Memory B cell (primary cell): ENCODE measurements around the gene UBAP1L.
"Not testable (repeated sequence)": the region's sequence is repeated elsewhere in the genome, so short reads cannot be mapped to it uniquely, and the experiment has no call there.

Experiments used
- ATAC-seq: fragments of 150-1000 bp; cut with Tn5 transposase; 2 replicates; pipeline ENCODE4 v1.10.0; 2021; ENCODE audit warnings: low read depth, mild to moderate bottlenecking, moderate library complexity
- DNase-seq, 2 donors: peaks; one replicate each; pipeline ENCODE4 v3.0.0; 2022; ENCODE audit warnings: low spot score in 2 of 2
- H3K27ac Mint-ChIP-seq: one replicate; pipeline ENCODE4 v1.8.0; 2022; ENCODE audit warnings: mild to moderate bottlenecking, moderate library complexity, mixed read lengths
- H3K27me3 Mint-ChIP-seq: one replicate; pipeline ENCODE4 v1.8.0; 2022; ENCODE audit warnings: mixed read lengths
- H3K36me3 Mint-ChIP-seq: one replicate; pipeline ENCODE4 v1.8.0; 2022; ENCODE audit warnings: mild to moderate bottlenecking, mixed read lengths
- H3K4me1 Mint-ChIP-seq: one replicate; pipeline ENCODE4 v1.8.0; 2022; ENCODE audit warnings: mixed read lengths
- H3K4me3 Mint-ChIP-seq: one replicate; pipeline ENCODE4 v1.8.0; 2022; ENCODE audit warnings: mild to moderate bottlenecking, moderate library complexity, mixed read lengths
- H3K9me3 Mint-ChIP-seq: one replicate; pipeline ENCODE4 v1.8.0; 2022; ENCODE audit warnings: mixed read lengths

Gene UBAP1L

DNA sequence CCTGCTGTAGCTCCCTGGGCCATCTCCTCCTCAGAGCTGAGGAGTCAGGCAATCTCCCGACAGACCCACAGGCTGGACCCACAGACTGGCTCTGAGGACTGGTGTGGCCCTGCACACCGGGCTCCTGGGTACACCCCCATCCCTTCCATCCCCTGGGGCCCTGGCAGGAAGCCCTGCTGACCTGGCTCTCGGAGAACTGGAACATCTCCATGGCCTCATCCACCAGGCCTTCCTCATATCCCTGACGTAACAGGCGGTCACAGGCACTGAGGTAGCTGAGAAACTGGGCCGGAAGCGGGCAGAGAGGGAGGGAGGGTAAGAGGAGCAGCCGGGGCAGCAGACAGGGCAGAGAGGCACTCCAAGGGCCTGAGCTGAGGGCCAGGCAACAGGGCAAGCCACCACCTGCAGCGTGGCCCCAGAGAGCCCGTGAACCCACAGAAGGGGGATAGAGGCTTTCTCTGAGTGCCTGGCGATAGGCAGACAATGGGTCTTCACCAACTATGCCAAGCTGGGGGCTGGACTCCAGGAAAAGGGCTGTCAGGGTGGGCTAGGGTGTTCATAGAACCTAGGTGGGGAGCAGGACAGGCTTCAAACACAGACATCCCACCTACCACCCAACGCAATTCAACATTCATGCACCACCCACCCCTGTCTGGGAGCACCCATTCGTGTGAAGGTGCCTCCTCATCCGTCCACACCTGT, 20.6 kb downstream of the UBAP1L start:
- H3K27ac Mint-ChIP-seq = no peak overlapping the region
- no peak overlapping the region for H3K4me3 Mint-ChIP-seq
- H3K36me3 Mint-ChIP-seq = peaks cover 13% of the 10 kb centered on the region
- no peaks in the 10 kb centered on the region for H3K4me1 Mint-ChIP-seq
- DNase-seq (no peak), ATAC-seq (no peak)
- no peaks in the 10 kb centered on the region for H3K9me3 Mint-ChIP-seq
- H3K27me3 Mint-ChIP-seq = no peaks in the 10 kb centered on the region

- H3K27me3 Mint-ChIP-seq, H3K36me3 Mint-ChIP-seq, H3K9me3 Mint-ChIP-seq, H3K4me1 Mint-ChIP-seq, H3K27ac Mint-ChIP-seq, DNase-seq, H3K4me3 Mint-ChIP-seq, ATAC-seq: not testable (repeated sequence)
Observed at GRCh38 chr15:65093793-65094170, 21.2 kb downstream of the UBAP1L start.

GRCh38 chr15:65092911-65093792, 21.8 kb downstream of the UBAP1L start:
- Mint-ChIP-seq H3K27ac (no peak overlapping the region), H3K4me3 (no peak overlapping the region), H3K36me3 (peaks cover 3% of the 10 kb centered on the region), H3K9me3 (no peaks in the 10 kb centered on the region), H3K4me1 (no peaks in the 10 kb centered on the region), H3K27me3 (no peaks in the 10 kb centered on the region)
- DNase-seq = no peak
- no peak for ATAC-seq

DNA sequence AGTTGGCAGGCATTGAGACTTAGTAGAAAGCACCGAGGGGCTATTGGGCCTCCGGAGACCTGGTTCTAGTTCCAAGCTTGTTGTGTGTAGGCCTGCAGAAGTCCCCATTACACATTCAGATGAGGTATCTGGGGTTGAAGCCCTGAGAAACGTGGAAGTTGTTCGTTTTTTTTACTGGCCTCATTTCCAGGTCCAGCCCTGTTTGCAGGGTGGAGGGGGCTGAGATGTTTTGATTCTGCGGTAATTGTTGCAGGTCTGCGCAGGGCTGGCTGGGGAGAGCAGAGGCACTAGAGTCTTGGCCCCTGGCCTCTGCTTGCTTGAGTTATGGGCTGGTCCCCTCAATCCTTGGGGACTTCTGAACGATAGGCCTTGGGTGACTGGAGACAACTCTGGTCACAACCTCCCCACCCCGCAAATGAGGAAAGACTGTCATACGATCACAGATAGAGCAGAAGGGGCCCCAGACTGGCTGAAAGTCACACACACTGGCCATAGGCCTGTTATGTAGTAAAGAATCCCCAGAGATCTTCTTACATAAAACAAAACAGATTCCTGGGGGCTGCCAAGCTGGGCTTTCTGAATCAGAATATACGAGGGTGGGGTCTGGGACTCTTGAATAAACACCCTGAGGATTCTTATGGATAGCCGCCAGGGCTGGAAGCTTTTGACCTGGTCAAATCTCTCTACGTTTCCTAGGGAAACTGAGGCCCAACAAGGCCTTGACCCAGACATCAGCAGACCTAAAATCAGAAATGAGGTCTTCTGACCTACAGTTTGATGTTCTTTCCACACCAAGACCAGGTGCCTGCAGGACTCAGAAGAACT, 22.8 kb downstream of the UBAP1L start:
- Mint-ChIP-seq H3K9me3 (no peaks in the 10 kb centered on the region), H3K27ac (no peak overlapping the region), H3K4me1 (peaks cover 2% of the 10 kb centered on the region), H3K36me3 (no peaks in the 10 kb centered on the region), H3K4me3 (no peak overlapping the region), H3K27me3 (no peaks in the 10 kb centered on the region)
- ATAC-seq (no peak), DNase-seq (no peak)

DNA sequence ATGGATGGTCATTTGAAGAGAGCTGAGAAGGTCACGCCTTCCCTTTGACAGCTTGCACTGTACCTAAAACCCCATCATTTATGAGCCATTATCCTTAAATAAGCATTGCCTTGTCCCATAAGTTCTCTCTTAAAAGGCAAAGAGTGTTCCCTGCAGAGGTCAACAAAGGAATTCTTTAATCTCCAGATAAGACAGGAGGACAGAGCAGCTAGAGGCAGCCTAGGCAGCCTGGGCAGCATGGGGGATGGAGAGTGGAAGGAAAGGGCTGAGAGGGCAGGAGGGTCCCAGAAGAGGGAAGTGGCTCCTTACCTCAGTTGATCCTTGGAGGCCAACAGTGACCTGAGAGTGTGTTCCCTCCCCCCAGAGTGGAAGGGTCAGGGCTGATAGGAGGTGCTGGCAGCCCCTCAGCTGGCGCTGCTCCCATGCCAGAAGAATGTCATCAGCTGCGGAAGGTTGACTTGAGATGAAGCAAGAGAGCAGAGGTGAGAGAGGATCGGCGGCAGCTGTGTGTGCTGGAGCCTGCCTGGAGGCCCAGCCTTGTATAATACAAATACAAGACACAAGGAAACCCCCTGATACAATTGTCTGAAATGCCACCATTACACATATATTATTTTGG, 25.7 kb downstream of the UBAP1L start:
- peaks cover 2% of the 10 kb centered on the region for H3K4me1 Mint-ChIP-seq
- no peak overlapping the region for H3K27ac Mint-ChIP-seq
- no peaks in the 10 kb centered on the region for H3K9me3 Mint-ChIP-seq
- ATAC-seq (no peak), DNase-seq (no peak)
- no peak overlapping the region for H3K4me3 Mint-ChIP-seq
- H3K27me3 Mint-ChIP-seq = peaks cover 7% of the 10 kb centered on the region
- no peaks in the 10 kb centered on the region for H3K36me3 Mint-ChIP-seq

- no peak overlapping the region for H3K4me3 Mint-ChIP-seq
- DNase-seq (no peak), ATAC-seq (no peak)
- H3K4me1 Mint-ChIP-seq = peaks cover 2% of the 10 kb centered on the region
- peaks cover 13% of the 10 kb centered on the region for H3K27me3 Mint-ChIP-seq
- no peak overlapping the region for H3K27ac Mint-ChIP-seq
- no peaks in the 10 kb centered on the region for H3K9me3 Mint-ChIP-seq
- H3K36me3 Mint-ChIP-seq = no peaks in the 10 kb centered on the region
Observed at GRCh38 chr15:65088643-65089021, 26.4 kb downstream of the UBAP1L start.

- Mint-ChIP-seq H3K4me1 (peaks cover 2% of the 10 kb centered on the region), H3K36me3 (no peaks in the 10 kb centered on the region), H3K27ac (no peak overlapping the region), H3K9me3 (no peaks in the 10 kb centered on the region), H3K27me3 (peaks cover 13% of the 10 kb centered on the region), H3K4me3 (no peak overlapping the region)
- no peak for DNase-seq
- no peak for ATAC-seq
Observed at GRCh38 chr15:65087873-65088642, 26.9 kb downstream of the UBAP1L start.

- Mint-ChIP-seq H3K9me3 (no peaks in the 10 kb centered on the region), H3K4me3 (no peak overlapping the region), H3K36me3 (no peaks in the 10 kb centered on the region), H3K27ac (no peak overlapping the region), H3K4me1 (peaks cover 6% of the 10 kb centered on the region), H3K27me3 (peaks cover 19% of the 10 kb centered on the region)
- DNase-seq (no peak), ATAC-seq (no peak)
Observed at GRCh38 chr15:65087411-65087810, 27.6 kb downstream of the UBAP1L start.

DNA sequence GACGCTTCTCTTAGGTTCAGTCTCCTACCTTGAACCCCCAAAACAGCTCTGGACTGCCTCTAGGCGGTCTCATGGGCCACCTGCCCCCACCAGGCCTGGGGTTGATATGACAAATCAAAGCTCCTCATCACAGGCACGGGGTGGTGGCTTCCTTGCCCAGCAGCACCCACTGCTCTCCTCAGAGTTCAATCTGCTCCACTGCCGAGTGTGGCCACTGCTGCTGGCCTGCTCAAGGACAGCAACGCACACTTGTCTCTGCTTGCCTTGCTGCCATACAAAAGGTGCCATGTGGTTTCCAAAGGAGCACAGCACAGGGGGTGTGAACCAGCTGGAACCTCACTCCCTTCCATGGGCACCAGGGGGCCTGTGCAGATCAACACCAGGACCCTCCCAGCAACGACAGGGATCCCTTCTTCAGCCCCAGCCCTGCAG, 28.3 kb downstream of the UBAP1L start:
- no peaks in the 10 kb centered on the region for H3K36me3 Mint-ChIP-seq
- DNase-seq = no peak
- H3K4me1 Mint-ChIP-seq = peaks cover 6% of the 10 kb centered on the region
- peaks cover 21% of the 10 kb centered on the region for H3K27me3 Mint-ChIP-seq
- H3K9me3 Mint-ChIP-seq = no peaks in the 10 kb centered on the region
- ATAC-seq = peak; percentile 51
- H3K4me3 Mint-ChIP-seq = no peak overlapping the region
- H3K27ac Mint-ChIP-seq = no peak overlapping the region

DNA sequence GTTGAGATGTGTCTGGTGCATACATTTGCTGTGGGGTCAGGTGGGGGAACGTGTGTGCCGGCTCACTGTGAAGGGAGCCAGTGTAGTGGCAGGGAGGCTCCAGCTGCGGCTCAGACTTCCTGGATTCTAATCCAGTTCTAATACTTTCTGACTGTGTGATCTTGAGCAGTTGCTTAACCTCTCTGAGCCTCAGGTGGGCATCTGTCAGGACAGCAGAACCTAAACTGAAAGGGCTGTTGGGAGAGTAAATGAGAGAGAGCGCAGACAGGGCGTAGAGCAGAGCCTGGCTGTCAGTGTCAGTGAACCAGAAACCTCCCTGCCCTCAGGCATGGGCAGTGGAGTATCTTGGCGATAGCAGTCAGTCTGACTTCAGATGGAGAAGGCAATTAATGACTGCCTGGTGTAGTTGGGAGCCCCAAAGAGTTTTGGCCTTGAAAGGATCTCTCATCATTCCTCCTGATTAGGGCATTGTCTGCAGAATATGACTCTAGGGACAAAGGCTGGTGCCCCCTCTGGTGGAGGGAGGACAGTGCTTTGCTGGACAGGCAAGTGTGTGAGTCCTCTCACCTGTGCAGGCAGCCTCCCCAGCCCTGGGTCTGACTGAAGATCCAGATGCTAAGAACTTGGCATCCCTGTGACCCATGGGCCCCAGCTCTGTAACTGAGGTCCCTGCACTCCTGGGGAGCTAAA, 28.9 kb downstream of the UBAP1L start:
- Mint-ChIP-seq H3K9me3 (no peaks in the 10 kb centered on the region), H3K27ac (no peak overlapping the region), H3K36me3 (no peaks in the 10 kb centered on the region), H3K4me1 (peaks cover 6% of the 10 kb centered on the region), H3K4me3 (no peak overlapping the region), H3K27me3 (peaks cover 23% of the 10 kb centered on the region)
- ATAC-seq (peak; percentile 32), DNase-seq (no peak)

DNA sequence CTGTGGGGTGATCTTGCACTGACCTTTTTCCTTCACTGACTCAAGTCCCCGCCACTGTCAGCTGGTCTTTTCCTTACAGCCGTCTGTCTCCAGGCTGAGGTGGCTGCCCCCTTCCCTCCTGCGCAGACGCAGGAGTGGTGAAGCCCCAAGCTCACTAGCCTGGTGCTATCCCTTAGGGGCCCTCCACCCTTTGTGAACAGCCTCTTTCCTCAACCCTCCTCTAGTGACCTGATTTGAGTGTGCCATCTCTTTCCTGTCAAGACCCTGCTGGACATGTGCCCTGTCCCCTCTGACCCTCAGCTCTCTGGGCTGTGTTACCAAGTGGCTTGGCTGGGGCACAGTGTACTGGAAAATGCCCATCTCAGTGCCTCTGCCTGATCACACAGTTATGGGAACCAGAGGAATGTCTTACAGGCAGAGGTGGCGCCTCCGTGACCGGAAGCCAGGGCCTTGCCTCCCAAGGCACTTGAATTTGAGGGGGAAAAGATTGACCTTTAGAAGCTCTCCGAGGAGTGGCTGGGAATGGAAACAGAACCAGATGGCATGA, 29.7 kb downstream of the UBAP1L start:
- no peaks in the 10 kb centered on the region for H3K36me3 Mint-ChIP-seq
- no peaks in the 10 kb centered on the region for H3K9me3 Mint-ChIP-seq
- no peak overlapping the region for H3K27ac Mint-ChIP-seq
- peaks cover 23% of the 10 kb centered on the region for H3K27me3 Mint-ChIP-seq
- DNase-seq (no peak), ATAC-seq (no peak)
- peaks cover 6% of the 10 kb centered on the region for H3K4me1 Mint-ChIP-seq
- H3K4me3 Mint-ChIP-seq = no peak overlapping the region

DNA sequence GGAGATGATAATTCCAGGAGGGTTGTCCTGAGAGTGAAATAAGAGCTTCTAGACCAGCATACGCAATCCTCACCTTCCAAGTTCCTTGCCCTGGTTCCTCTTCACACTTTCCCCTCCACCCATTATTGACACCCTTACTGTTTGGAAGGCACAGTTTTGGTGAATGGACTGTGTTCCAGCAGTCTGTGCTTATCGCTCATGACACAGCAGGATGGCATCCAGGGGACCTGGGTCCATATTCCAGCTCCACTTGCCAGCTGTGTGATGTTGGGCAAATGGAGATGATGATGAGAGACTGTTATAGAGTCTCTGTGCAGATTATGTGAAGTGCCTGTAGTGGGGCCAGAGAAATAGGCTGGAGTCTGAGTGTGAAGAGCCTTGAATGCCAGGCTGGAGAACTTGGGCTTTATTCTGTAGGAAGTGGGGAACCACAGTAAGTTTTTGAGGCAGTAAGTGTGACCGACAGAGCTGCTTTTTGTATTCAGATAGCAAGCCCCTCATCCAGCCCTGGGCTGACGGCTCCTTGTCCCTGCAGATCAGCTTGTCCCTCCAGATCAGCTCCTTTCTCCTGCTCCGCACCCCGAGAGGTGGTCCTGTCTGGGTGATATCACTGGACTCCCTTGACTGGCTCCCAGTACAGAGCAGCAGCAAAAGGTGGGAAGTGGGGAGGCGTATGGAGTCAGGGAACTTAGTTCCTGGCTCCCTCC, 30.3 kb downstream of the UBAP1L start:
- no peak overlapping the region for H3K27ac Mint-ChIP-seq
- peaks cover 6% of the 10 kb centered on the region for H3K4me1 Mint-ChIP-seq
- ATAC-seq = no peak
- DNase-seq = no peak
- no peak overlapping the region for H3K4me3 Mint-ChIP-seq
- H3K27me3 Mint-ChIP-seq = peaks cover 23% of the 10 kb centered on the region
- no peaks in the 10 kb centered on the region for H3K36me3 Mint-ChIP-seq
- no peaks in the 10 kb centered on the region for H3K9me3 Mint-ChIP-seq
